OCI-LY3 (cell line): ENCODE results near the gene TMEM225.

Experiments used
- H2AFZ ChIP-seq: fragments of 200-600, 300-600 bp; shearing (Covaris generic); 2 replicates; pipeline ENCODE4 v1.6.0; 2014; ENCODE audit warnings: antibody characterized with exemption, low read depth, low read length
- H3K27ac ChIP-seq: fragments of 200-600, 300-600 bp; sonication (generic); 2 replicates; pipeline ENCODE4 v1.5.1; 2014; ENCODE audit warnings: mild to moderate bottlenecking, low read length, moderate library complexity, mixed read lengths
- H3K27me3 ChIP-seq: fragments of 200-600, 300-600 bp; sonication (generic); 2 replicates; pipeline ENCODE4 v1.6.1; 2014; ENCODE audit warnings: low read depth, low read length, mixed read lengths
- H3K36me3 ChIP-seq: fragments of 200-600, 300-600 bp; sonication (generic); replicated peaks from 2 replicates; pipeline ENCODE3; 2014; ENCODE audit warnings: low read depth, low read length, mixed read lengths
- H3K4me1 ChIP-seq: fragments of 300-600, 200-600 bp; sonication (generic); 2 replicates; pipeline ENCODE4 v1.6.1; 2014; ENCODE audit warnings: low read length, mixed read lengths
- H3K4me2 ChIP-seq: fragments of 200-600, 300-600 bp; sonication (generic); 2 replicates; pipeline ENCODE4 v1.6.1; 2014; ENCODE audit warnings: low read length, mixed read lengths
- H3K4me3 ChIP-seq: fragments of 300-600, 200-600 bp; sonication (generic); 2 replicates; pipeline ENCODE4 v1.5.1; 2014; ENCODE audit warnings: antibody characterized with exemption, mild to moderate bottlenecking, low read length, moderate library complexity
- H3K79me2 ChIP-seq: fragments of 300-600, 200-600 bp; shearing (Covaris generic); 2 replicates; pipeline ENCODE4 v1.6.1; 2014; ENCODE audit warnings: mild to moderate bottlenecking, low read length, mixed read lengths
- H3K9ac ChIP-seq: fragments of 300-600, 200-600 bp; shearing (Covaris generic); 2 replicates; pipeline ENCODE4 v1.6.0; 2014; ENCODE audit warnings: mild to moderate bottlenecking, low read length, moderate library complexity
- H3K9me3 ChIP-seq: fragments of 200-600, 300-600 bp; shearing (Covaris generic); 2 replicates; pipeline ENCODE4 v1.6.1; 2014; ENCODE audit warnings: low read length, mixed read lengths; ENCODE audit not compliant: insufficient read depth
- H4K20me1 ChIP-seq: fragments of 200-600, 300-600 bp; sonication (generic); 2 replicates; pipeline ENCODE4 v1.6.1; 2016; ENCODE audit warnings: low read length, mixed read lengths; ENCODE audit not compliant: insufficient read depth
- EZH2phosphoT487 ChIP-seq: fragments of 200-600 bp; shearing (Covaris generic); IDR thresholded peaks from 2 replicates; pipeline ENCODE4 v1.6.1; 2018; ENCODE audit warnings: antibody characterized with exemption, mixed run types, low read depth
- TF ChIP-seq, protein P1 (sequence below): fragments of 200-600, 300-600 bp; sonication (generic); IDR thresholded peaks from 2 replicates; pipeline ENCODE4 v1.5.1; 2014; ENCODE audit warnings: antibody characterized with exemption, low read length, low read depth

TMEM225 gene

DNA sequence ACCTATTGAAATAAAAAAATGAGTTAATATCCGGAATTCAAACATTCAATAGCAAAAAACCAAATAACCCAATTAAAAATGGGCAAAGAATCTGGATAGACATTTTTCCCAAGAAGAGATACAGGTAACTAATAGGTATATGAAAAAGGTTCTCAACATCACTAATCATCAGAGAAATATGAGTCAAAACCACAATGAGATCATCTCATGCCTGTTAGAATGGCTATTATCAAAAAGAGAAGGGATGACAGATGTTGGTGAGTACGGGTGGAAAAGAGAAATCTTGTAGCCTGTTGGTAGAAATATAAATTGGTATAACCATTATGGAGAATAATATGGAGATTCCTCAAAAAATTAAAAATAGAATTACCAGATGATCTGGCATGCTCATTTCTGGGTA, 52.4 kb downstream of the TMEM225 start:
- no peak overlapping the region for H3K9ac ChIP-seq
- no peak overlapping the region for H3K4me3 ChIP-seq
- H3K9me3 ChIP-seq = no peaks in the 10 kb centered on the region
- no peaks in the 10 kb centered on the region for H3K4me1 ChIP-seq
- TF ChIP-seq, protein P1, sequence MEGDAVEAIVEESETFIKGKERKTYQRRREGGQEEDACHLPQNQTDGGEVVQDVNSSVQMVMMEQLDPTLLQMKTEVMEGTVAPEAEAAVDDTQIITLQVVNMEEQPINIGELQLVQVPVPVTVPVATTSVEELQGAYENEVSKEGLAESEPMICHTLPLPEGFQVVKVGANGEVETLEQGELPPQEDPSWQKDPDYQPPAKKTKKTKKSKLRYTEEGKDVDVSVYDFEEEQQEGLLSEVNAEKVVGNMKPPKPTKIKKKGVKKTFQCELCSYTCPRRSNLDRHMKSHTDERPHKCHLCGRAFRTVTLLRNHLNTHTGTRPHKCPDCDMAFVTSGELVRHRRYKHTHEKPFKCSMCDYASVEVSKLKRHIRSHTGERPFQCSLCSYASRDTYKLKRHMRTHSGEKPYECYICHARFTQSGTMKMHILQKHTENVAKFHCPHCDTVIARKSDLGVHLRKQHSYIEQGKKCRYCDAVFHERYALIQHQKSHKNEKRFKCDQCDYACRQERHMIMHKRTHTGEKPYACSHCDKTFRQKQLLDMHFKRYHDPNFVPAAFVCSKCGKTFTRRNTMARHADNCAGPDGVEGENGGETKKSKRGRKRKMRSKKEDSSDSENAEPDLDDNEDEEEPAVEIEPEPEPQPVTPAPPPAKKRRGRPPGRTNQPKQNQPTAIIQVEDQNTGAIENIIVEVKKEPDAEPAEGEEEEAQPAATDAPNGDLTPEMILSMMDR = no peak
- no peak for TF ChIP-seq EZH2phosphoT487
- no peak overlapping the region for H3K27ac ChIP-seq
- H2AFZ ChIP-seq = no peak overlapping the region
- H3K36me3 ChIP-seq = no peaks in the 10 kb centered on the region
- H3K27me3 ChIP-seq = no peaks in the 10 kb centered on the region
- H3K4me2 ChIP-seq = no peak overlapping the region
- no peaks in the 10 kb centered on the region for H4K20me1 ChIP-seq
- H3K79me2 ChIP-seq = no peaks in the 10 kb centered on the region
